ENCODE results near the gene TBC1D17. TPM values are rescaled to one million over a fixed set of nuclear protein-coding genes. Genes with fewer than 3 reads are reported as not detected.
A peak's percentile ranks its signal among the peaks of the same experiment; 100 is the strongest.

Gene TBC1D17
- polyA plus RNA-seq, 3 donors: 3.1 to 48.2 (median 4.5) TPM

GRCh38 chr19:49856574-49857021 lies 20.9 kb upstream of the TBC1D17 start:
- no peak overlapping the region for H3K4me2 ChIP-seq (replicated peaks; ENCODE audit: extremely low read depth, low read length, poor library complexity, severe bottlenecking)
- 93% methylated on average over 14 of the region's 18 CpGs for WGBS (ENCODE audit: insufficient coverage)
- peaks cover 9 to 14% of the 10 kb centered on the region in 2 donors for H3K4me1 ChIP-seq (ENCODE audit: control insufficient read depth in 1 of 2, insufficient read depth in 2 of 2, low read length in 2 of 2)
- Mint-ChIP-seq H3K4me3 (no peak overlapping the region), H3K27me3 (ENCODE audit: low read depth in 3 of 3) (peaks cover 13 to 16% (median 15%) of the 10 kb centered on the region in 3 donors), H3K27ac (no peak overlapping the region), H3K36me3 (peaks cover 32 to 57% of the 10 kb centered on the region in 2 donors), H3K4me1 (peaks cover 19% of the 10 kb centered on the region), H3K9me3 (peaks cover 0 to 5% (median 0%) of the 10 kb centered on the region in 7 donors)
- no peak for TF ChIP-seq CTCF (IDR thresholded peaks at IDR 0.05)
- H3K36me3 ChIP-seq (replicated peaks in 1 of 2; ENCODE audit: control insufficient read depth in 1 of 2, insufficient read depth in 2 of 2, low read length in 2 of 2): peaks cover 32 to 50% of the 10 kb centered on the region in 2 donors
- H3K9me3 ChIP-seq (replicated peaks in 1 of 2; ENCODE audit: control insufficient read depth in 1 of 2, insufficient read depth in 1 of 2, low read length in 2 of 2): peaks cover 0 to 4% of the 10 kb centered on the region in 2 donors
- no peak overlapping the region for H3K27ac ChIP-seq (ENCODE audit: low read depth in 1 of 2, low read length in 2 of 2)
- no peak overlapping the region for H3K4me3 ChIP-seq (replicated peaks in 1 of 3; ENCODE audit: low read depth in 2 of 3, low read length in 3 of 3)
- peaks cover 89% of the 10 kb centered on the region for H4K20me1 ChIP-seq (ENCODE audit: insufficient read depth, low read length)
- peaks cover 20% of the 10 kb centered on the region for H3K79me2 ChIP-seq (ENCODE audit: insufficient read depth, low read length)
- DNase-seq: no peak
- peaks cover 7 to 12% of the 10 kb centered on the region in 2 donors for H3K27me3 ChIP-seq (ENCODE audit: control insufficient read depth in 2 of 2, insufficient read depth in 2 of 2, low read length in 2 of 2)
- H3K9ac ChIP-seq (ENCODE audit: insufficient read depth, low read length, poor library complexity, severe bottlenecking): no peak overlapping the region
- intact Hi-C loops (cut with micrococcal nuclease): no loop called here
- no peak overlapping the region for H2AFZ ChIP-seq (ENCODE audit: insufficient read depth, low read depth, low read length, poor library complexity, severe bottlenecking)

DNA sequence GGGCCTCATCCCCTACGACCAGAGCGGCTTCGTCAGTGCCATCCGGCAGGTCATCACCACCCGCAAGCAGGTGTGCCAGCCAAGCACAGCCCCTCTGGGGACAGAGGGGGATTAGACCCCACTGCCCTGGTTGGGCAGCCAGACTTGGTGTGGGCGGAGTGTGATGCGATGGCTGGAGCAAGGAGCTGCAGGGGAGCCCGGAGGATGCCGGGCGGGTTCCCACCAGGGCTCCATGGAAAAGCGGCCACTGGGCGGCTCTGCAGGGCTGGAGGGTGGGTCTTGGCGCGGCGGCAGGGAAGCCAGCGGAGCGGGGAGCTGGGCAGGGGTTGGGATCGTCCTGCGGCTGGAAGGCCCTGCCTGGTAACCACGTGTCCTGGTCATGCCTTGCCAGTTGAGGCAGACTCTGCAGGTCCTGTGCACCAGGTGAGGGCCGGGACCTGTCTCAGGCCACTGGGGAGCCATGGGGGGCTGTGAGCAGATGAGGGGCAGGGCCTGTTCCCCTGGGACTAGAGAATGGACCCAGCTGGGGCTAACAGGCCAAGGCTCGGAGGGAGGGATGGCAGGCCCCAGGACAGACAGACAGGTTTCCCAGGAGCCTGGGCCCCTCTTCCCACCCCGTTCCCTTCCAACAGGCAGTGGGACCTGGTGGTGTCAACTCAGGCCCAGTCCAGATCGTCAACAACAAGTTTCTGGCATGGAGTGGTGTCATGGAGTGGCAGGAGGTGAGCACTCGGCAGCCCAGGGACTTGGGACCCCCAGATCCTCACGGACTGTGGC lies 20.3 kb upstream of the TBC1D17 start:
- intact Hi-C loops (cut with micrococcal nuclease): no loop called here
- no peak overlapping the region for H3K27ac ChIP-seq (ENCODE audit: low read depth in 1 of 2, low read length in 2 of 2)
- Mint-ChIP-seq H3K4me3 (no peak overlapping the region), H3K9me3 (peaks cover 0 to 2% (median 0%) of the 10 kb centered on the region in 7 donors), H3K27me3 (ENCODE audit: low read depth in 3 of 3) (peaks cover 9 to 10% (median 9%) of the 10 kb centered on the region in 3 donors), H3K4me1 (peaks cover 14% of the 10 kb centered on the region), H3K27ac (peak overlapping the region in 2 of 7 donors; percentile 38 to 46), H3K36me3 (peaks cover 34 to 62% of the 10 kb centered on the region in 2 donors)
- no peak for DNase-seq
- WGBS (ENCODE audit: insufficient coverage): 96% methylated on average over 23 of the region's 26 CpGs
- H3K9ac ChIP-seq (ENCODE audit: insufficient read depth, low read length, poor library complexity, severe bottlenecking): no peak overlapping the region
- no peak overlapping the region for H2AFZ ChIP-seq (ENCODE audit: insufficient read depth, low read depth, low read length, poor library complexity, severe bottlenecking)
- peaks cover 13% of the 10 kb centered on the region for H3K79me2 ChIP-seq (ENCODE audit: insufficient read depth, low read length)
- no peak overlapping the region for H3K4me3 ChIP-seq (replicated peaks in 1 of 3; ENCODE audit: low read depth in 2 of 3, low read length in 3 of 3)
- H3K27me3 ChIP-seq (ENCODE audit: control insufficient read depth in 2 of 2, insufficient read depth in 2 of 2, low read length in 2 of 2): peaks cover 5 to 7% of the 10 kb centered on the region in 2 donors
- TF ChIP-seq CTCF (IDR thresholded peaks at IDR 0.05): no peak
- H3K36me3 ChIP-seq (replicated peaks in 1 of 2; ENCODE audit: control insufficient read depth in 1 of 2, insufficient read depth in 2 of 2, low read length in 2 of 2): peaks cover 37 to 54% of the 10 kb centered on the region in 2 donors
- peaks cover 3 to 7% of the 10 kb centered on the region in 2 donors for H3K4me1 ChIP-seq (ENCODE audit: control insufficient read depth in 1 of 2, insufficient read depth in 2 of 2, low read length in 2 of 2)
- H3K4me2 ChIP-seq (replicated peaks; ENCODE audit: extremely low read depth, low read length, poor library complexity, severe bottlenecking): no peak overlapping the region
- peaks cover 0 to under 1% of the 10 kb centered on the region in 2 donors for H3K9me3 ChIP-seq (replicated peaks in 1 of 2; ENCODE audit: control insufficient read depth in 1 of 2, insufficient read depth in 1 of 2, low read length in 2 of 2)
- peaks cover 83% of the 10 kb centered on the region for H4K20me1 ChIP-seq (ENCODE audit: insufficient read depth, low read length)
